ENCODE results near the gene MCTP2. TPM values are rescaled to one million over a fixed set of nuclear protein-coding genes. Genes with fewer than 3 reads are reported as not detected.
A peak's percentile ranks its signal among the peaks of the same experiment; 100 is the strongest.

The MCTP2 gene
- total RNA-seq, 1 donor from 2014 or later: 6.3 TPM

DNA sequence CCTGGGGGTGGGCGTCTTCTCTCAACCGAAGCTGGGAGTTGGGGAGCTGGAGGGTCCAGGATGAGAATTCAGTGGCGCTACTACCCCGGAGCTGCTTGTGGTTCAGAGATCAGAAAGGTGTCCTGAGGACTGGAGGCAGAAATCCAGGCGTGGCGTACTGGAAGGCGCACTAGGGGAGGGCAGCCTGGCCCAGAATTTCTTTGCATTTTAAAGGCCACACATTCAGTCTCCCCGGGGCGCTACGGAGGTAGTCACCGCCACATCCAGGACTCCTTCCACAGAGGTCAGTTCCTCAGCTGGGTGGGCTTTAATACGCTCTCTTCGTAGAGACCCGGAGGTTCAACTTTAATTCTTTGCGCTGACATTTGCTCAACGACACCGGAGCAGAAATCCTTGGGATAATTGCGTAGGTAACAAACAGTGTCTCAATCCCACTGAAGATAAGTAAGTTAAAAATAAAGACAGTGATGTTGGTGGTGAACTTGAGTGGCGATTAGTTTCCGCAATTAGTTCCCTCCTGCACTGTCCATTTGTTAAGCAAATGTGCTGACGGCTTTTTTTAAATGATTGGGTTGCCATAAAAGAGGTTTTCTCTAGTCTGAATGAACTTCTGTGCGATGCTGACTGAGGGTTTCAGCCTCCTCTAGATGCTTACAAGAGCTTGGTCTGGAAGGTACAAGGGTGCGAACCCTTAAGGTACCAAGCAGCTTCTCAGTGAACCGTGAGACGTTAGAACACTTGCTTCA, 535 bp downstream of the MCTP2 start:
- TF ChIP-seq, protein P1, sequence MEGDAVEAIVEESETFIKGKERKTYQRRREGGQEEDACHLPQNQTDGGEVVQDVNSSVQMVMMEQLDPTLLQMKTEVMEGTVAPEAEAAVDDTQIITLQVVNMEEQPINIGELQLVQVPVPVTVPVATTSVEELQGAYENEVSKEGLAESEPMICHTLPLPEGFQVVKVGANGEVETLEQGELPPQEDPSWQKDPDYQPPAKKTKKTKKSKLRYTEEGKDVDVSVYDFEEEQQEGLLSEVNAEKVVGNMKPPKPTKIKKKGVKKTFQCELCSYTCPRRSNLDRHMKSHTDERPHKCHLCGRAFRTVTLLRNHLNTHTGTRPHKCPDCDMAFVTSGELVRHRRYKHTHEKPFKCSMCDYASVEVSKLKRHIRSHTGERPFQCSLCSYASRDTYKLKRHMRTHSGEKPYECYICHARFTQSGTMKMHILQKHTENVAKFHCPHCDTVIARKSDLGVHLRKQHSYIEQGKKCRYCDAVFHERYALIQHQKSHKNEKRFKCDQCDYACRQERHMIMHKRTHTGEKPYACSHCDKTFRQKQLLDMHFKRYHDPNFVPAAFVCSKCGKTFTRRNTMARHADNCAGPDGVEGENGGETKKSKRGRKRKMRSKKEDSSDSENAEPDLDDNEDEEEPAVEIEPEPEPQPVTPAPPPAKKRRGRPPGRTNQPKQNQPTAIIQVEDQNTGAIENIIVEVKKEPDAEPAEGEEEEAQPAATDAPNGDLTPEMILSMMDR (IDR thresholded peaks at IDR 0.05; ENCODE audit: insufficient read depth, low read length, poor library complexity, severe bottlenecking): no peak
- Histone ChIP-seq H3K27me3 (ENCODE audit: control insufficient read depth, insufficient read depth, low read length) (no peaks in the 10 kb centered on the region), H3K4me3 (ENCODE audit: low read depth, low read length) (peak overlapping the region; percentile 68), H3K36me3 (ENCODE audit: control insufficient read depth, insufficient read depth, low read length) (no peaks in the 10 kb centered on the region)
- DNase-seq (ENCODE audit: low read depth): no peak

DNA sequence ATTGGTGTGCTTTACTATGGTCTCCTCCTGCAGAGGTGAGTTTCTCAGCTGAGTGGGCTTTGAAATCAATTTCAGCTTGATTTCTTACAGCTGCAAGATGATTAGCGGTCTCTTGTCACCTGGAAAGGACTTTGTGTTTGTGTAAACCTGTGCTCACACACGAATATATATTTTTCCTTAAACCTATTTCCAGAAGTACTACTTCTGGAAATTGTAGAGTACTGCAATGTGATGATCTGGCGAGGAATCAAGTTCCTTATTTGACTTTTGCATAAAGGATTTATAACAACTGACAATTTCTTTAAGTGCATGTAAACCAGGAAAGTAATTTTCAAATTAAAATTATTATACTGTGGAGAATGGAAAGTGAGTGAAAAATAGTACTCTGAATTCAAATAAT, 2.1 kb downstream of the MCTP2 start:
- H3K36me3 ChIP-seq (ENCODE audit: control insufficient read depth, insufficient read depth, low read length): no peaks in the 10 kb centered on the region
- TF ChIP-seq, protein P1 (IDR thresholded peaks at IDR 0.05; ENCODE audit: insufficient read depth, low read length, poor library complexity, severe bottlenecking): no peak
- H3K4me3 ChIP-seq (ENCODE audit: low read depth, low read length): no peak overlapping the region

DNA sequence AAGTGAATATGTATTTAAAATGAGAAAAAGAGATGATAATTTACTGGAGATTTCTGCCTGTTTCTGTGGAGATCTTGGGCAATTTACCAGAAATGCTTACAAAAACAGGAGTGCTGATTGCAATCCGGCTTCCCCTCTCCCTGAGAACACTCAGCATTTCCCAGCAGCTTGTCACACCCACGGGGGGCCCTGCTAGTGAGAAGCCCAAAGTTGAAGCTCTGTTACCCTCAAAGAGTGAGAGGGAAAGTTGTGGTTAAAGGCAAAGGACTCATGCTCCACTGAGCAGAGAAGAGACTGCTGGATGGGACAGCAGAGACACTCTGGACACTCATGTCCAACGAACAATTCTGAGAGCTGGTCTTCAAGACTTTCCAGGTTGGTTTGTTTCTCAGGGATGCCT, 2.9 kb downstream of the MCTP2 start:
- Histone ChIP-seq H3K36me3 (ENCODE audit: control insufficient read depth, insufficient read depth, low read length) (no peaks in the 10 kb centered on the region), H3K27me3 (ENCODE audit: control insufficient read depth, insufficient read depth, low read length) (no peaks in the 10 kb centered on the region), H3K4me3 (ENCODE audit: low read depth, low read length) (no peak overlapping the region)
- DNase-seq (ENCODE audit: low read depth): no peak
- TF ChIP-seq, protein P1 (IDR thresholded peaks at IDR 0.05; ENCODE audit: insufficient read depth, low read length, poor library complexity, severe bottlenecking): no peak

More for the DNA sequence above, 2.1 kb downstream of the MCTP2 start:
- H3K27me3 ChIP-seq (ENCODE audit: control insufficient read depth, insufficient read depth, low read length): no peaks in the 10 kb centered on the region
- no peak for DNase-seq (ENCODE audit: low read depth)

DNA sequence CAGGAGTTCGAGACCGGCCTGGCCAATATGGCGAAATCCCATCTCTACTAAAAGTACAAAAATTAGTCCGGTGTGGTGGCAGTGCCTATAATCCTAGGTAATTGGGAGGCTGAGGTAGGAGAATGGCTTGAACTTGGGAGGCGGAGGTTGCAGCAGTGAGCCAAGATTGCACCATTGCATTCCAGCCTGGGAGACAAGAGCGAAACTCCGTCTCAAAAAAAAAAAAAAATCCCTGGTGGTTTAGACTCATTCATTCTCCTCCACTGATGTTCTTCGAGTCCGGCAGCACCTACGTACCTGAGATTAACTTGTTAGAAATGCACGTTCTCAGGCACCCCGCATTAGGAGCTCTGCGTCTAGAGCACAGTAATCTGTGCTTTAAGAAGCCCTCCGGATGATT, 3.7 kb downstream of the MCTP2 start:
- Histone ChIP-seq H3K36me3 (ENCODE audit: control insufficient read depth, insufficient read depth, low read length) (no peaks in the 10 kb centered on the region), H3K27me3 (ENCODE audit: control insufficient read depth, insufficient read depth, low read length) (no peaks in the 10 kb centered on the region), H3K4me3 (ENCODE audit: low read depth, low read length) (no peak overlapping the region)
- DNase-seq (ENCODE audit: low read depth): no peak
- TF ChIP-seq, protein P1 (IDR thresholded peaks at IDR 0.05; ENCODE audit: insufficient read depth, low read length, poor library complexity, severe bottlenecking): no peak

DNA sequence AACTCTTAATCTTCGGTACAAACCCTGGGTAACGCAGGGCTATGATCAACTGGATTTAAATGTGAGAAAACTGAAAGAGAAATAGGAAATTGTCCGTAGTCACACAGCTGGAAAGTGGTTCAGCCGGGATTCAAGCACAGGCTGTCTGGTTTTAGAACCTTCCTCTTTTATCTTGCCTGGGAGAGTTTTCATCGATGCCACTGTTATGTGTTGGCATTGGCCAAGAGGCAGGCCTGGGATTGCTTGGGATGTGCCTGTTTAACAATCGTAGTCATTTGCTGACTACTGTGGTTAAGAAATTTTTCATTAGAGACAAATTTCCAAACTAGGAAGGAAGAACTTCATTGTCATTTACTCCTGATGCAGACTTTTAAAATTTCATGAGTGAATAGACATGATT, 4.3 kb downstream of the MCTP2 start:
- DNase-seq (ENCODE audit: low read depth): no peak
- Histone ChIP-seq H3K27me3 (ENCODE audit: control insufficient read depth, insufficient read depth, low read length) (no peaks in the 10 kb centered on the region), H3K4me3 (ENCODE audit: low read depth, low read length) (no peak overlapping the region), H3K36me3 (ENCODE audit: control insufficient read depth, insufficient read depth, low read length) (no peaks in the 10 kb centered on the region)
- TF ChIP-seq, protein P1 (IDR thresholded peaks at IDR 0.05; ENCODE audit: insufficient read depth, low read length, poor library complexity, severe bottlenecking): no peak

DNA sequence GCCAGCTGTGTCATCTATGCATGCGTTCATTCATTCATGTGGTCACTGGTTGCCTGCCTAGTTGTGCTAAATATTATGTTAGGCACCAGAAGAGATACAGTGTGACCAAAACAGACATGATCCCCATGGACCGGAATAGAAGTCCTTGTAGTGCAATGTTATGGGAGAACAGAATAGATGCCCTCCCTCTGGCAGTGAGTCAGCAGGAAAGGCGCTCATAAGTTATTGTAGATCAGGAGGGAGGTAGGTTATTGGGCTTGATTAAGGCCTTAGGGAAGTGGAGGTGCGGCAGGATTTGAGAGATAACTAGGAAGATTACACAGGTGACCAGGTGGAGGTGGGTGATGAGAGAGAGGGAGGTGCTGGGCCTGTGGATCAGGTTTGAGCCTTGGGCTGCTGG, 5.2 kb downstream of the MCTP2 start:
- Histone ChIP-seq H3K27me3 (ENCODE audit: control insufficient read depth, insufficient read depth, low read length) (no peaks in the 10 kb centered on the region), H3K36me3 (ENCODE audit: control insufficient read depth, insufficient read depth, low read length) (no peaks in the 10 kb centered on the region), H3K4me3 (ENCODE audit: low read depth, low read length) (no peak overlapping the region)
- no peak for DNase-seq (ENCODE audit: low read depth)
- TF ChIP-seq, protein P1 (IDR thresholded peaks at IDR 0.05; ENCODE audit: insufficient read depth, low read length, poor library complexity, severe bottlenecking): no peak

Measured in kidney epithelial cell (primary cell).